Loucy (cell line): ENCODE results near the gene SLC2A5.

ENCODE experiments used
- H2AFZ ChIP-seq: fragments of 200-600 bp; sonication (generic); 2 replicates; pipeline ENCODE4 v1.6.0; 2016; ENCODE audit warnings: antibody characterized with exemption, mild to moderate bottlenecking, low read length, moderate library complexity
- H3F3A ChIP-seq: fragments of 200-600 bp; 2 replicates; pipeline ENCODE4 v1.6.0; 2016; ENCODE audit warnings: antibody characterized with exemption, low read depth, mild to moderate bottlenecking
- H3K27me3 ChIP-seq: fragments of 200-600 bp; sonication (generic); 2 replicates; pipeline ENCODE4 v1.6.1; 2014; ENCODE audit warnings: low read length, mild to moderate bottlenecking; ENCODE audit not compliant: insufficient read depth, poor library complexity, severe bottlenecking
- H3K36me3 ChIP-seq: fragments of 200-600 bp; sonication (generic); 2 replicates; pipeline ENCODE4 v1.6.1; 2016; ENCODE audit warnings: low read length; ENCODE audit not compliant: insufficient read depth
- H3K4me1 ChIP-seq: fragments of 200-600 bp; sonication (generic); 2 replicates; pipeline ENCODE4 v1.5.1; 2014; ENCODE audit warnings: low read length, mild to moderate bottlenecking; ENCODE audit not compliant: insufficient read depth, poor library complexity, severe bottlenecking
- H3K4me2 ChIP-seq: fragments of 200-600 bp; sonication (generic); 2 replicates; pipeline ENCODE4 v1.6.0; 2014; ENCODE audit warnings: antibody characterized with exemption, low read length, low read depth, mild to moderate bottlenecking; ENCODE audit not compliant: poor library complexity, severe bottlenecking
- H3K4me3 ChIP-seq: fragments of 200-600 bp; sonication (generic); 2 replicates; pipeline ENCODE4 v1.5.1; 2014; ENCODE audit warnings: low read length, mild to moderate bottlenecking, mixed read lengths; ENCODE audit not compliant: poor library complexity, severe bottlenecking
- H3K79me2 ChIP-seq: fragments of 200-600 bp; sonication (generic); 2 replicates; pipeline ENCODE4 v1.6.1; 2014; ENCODE audit warnings: low read length; ENCODE audit not compliant: insufficient read depth
- H3K9ac ChIP-seq: fragments of 200-600 bp; sonication (generic); 2 replicates; pipeline ENCODE4 v1.6.0; 2014; ENCODE audit warnings: mild to moderate bottlenecking, low read depth, low read length, moderate library complexity; ENCODE audit not compliant: poor library complexity, severe bottlenecking
- H3K9me2 ChIP-seq: fragments of 200-600 bp; sonication (generic); replicated peaks from 2 replicates; pipeline ENCODE4 v1.6.1; 2016; ENCODE audit warnings: low read depth, low read length, mixed read lengths
- H3K9me3 ChIP-seq: fragments of 200-600 bp; sonication (generic); 2 replicates; pipeline ENCODE4 v1.6.1; 2014; ENCODE audit warnings: mild to moderate bottlenecking, antibody characterized with exemption, low read length, low read depth; ENCODE audit not compliant: insufficient read depth
- H4K20me1 ChIP-seq: fragments of 200-600 bp; sonication (generic); 2 replicates; pipeline ENCODE4 v1.6.0; 2014; ENCODE audit warnings: antibody characterized with exemption, low read length, mild to moderate bottlenecking; ENCODE audit not compliant: insufficient read depth, poor library complexity, severe bottlenecking
- CTCF ChIP-seq: fragments of 200-600 bp; sonication (generic); conservative IDR thresholded peaks from 2 replicates; pipeline ENCODE4 v1.5.1; 2014; ENCODE audit warnings: mild to moderate bottlenecking, antibody characterized with exemption, low read length
- EZH2phosphoT487 ChIP-seq: fragments of 200-600 bp; IDR thresholded peaks from 2 replicates; pipeline ENCODE4 v1.6.1; 2018; ENCODE audit warnings: antibody characterized with exemption, mild to moderate bottlenecking, moderate library complexity, borderline replicate concordance

Gene SLC2A5

GRCh38 chr1:9087411-9088125 is 18.1 kb upstream of the SLC2A5 start:
- no peaks in the 10 kb centered on the region for H3K9me2 ChIP-seq
- TF ChIP-seq CTCF (no peak), EZH2phosphoT487 (no peak)
- H3K36me3 ChIP-seq, result no peaks in the 10 kb centered on the region
- H3F3A ChIP-seq, result no peaks in the 10 kb centered on the region
- no peak overlapping the region for H2AFZ ChIP-seq
- H4K20me1 ChIP-seq, result no peaks in the 10 kb centered on the region
- H3K79me2 ChIP-seq, result no peaks in the 10 kb centered on the region
- H3K4me2 ChIP-seq, result no peak overlapping the region
- no peaks in the 10 kb centered on the region for H3K4me1 ChIP-seq
- H3K9me3 ChIP-seq, result no peaks in the 10 kb centered on the region
- no peak overlapping the region for H3K4me3 ChIP-seq
- peaks cover 4% of the 10 kb centered on the region for H3K27me3 ChIP-seq
- no peak overlapping the region for H3K9ac ChIP-seq

- H3K9ac ChIP-seq, result no peak overlapping the region
- H3K27me3 ChIP-seq, result peaks cover 4% of the 10 kb centered on the region
- H3K4me2 ChIP-seq, result no peak overlapping the region
- TF ChIP-seq EZH2phosphoT487 (no peak), CTCF (no peak)
- H3F3A ChIP-seq, result no peaks in the 10 kb centered on the region
- no peaks in the 10 kb centered on the region for H3K4me1 ChIP-seq
- no peaks in the 10 kb centered on the region for H3K79me2 ChIP-seq
- no peaks in the 10 kb centered on the region for H3K36me3 ChIP-seq
- H3K9me2 ChIP-seq, result no peaks in the 10 kb centered on the region
- no peaks in the 10 kb centered on the region for H4K20me1 ChIP-seq
- no peak overlapping the region for H3K4me3 ChIP-seq
- H2AFZ ChIP-seq, result no peak overlapping the region
- no peaks in the 10 kb centered on the region for H3K9me3 ChIP-seq
Measured at GRCh38 chr1:9086796-9087195, 17.4 kb upstream of the SLC2A5 start.

GRCh38 chr1:9086045-9086444 is 16.6 kb upstream of the SLC2A5 start:
- Histone ChIP-seq H3K79me2 (no peaks in the 10 kb centered on the region), H3F3A (no peaks in the 10 kb centered on the region), H3K9ac (no peak overlapping the region), H3K36me3 (no peaks in the 10 kb centered on the region), H4K20me1 (no peaks in the 10 kb centered on the region), H3K9me2 (no peaks in the 10 kb centered on the region), H2AFZ (no peak overlapping the region), H3K27me3 (peaks cover 4% of the 10 kb centered on the region), H3K4me2 (no peak overlapping the region), H3K4me1 (no peaks in the 10 kb centered on the region), H3K4me3 (no peak overlapping the region), H3K9me3 (no peaks in the 10 kb centered on the region)
- no peak for TF ChIP-seq CTCF
- TF ChIP-seq EZH2phosphoT487, result no peak
